RWPE2 (cell line): ENCODE measurements around the gene DSCAM.
A peak's percentile ranks its signal among the peaks of the same experiment; 100 is the strongest.

Experiments used
- ATAC-seq: fragments of 200-7000 bp; cut with Tn5 transposase; 3 replicates; pipeline ENCODE4 v1.9.1; 2021; ENCODE audit warnings: low read depth
- DNase-seq: peaks from one replicate; pipeline ENCODE4 v3.0.0-alpha.2; 2020; ENCODE audit warnings: low spot score
- H3K27ac ChIP-seq: fragments of 450-650 bp; 2 replicates; pipeline ENCODE4 v1.5.1; 2017; ENCODE audit warnings: mild to moderate bottlenecking; ENCODE audit not compliant: poor library complexity, severe bottlenecking
- H3K27me3 ChIP-seq: fragments of 250-450 bp; sonication (Bioruptor Pico); 2 replicates; pipeline ENCODE4 v1.5.1; 2021; ENCODE audit warnings: mild to moderate bottlenecking, moderate library complexity; ENCODE audit not compliant: insufficient read depth, poor library complexity, severe bottlenecking
- H3K36me3 ChIP-seq: fragments of 250-450 bp; sonication (Bioruptor Pico); 2 replicates; pipeline ENCODE4 v1.5.1; 2020; ENCODE audit warnings: low read depth, mild to moderate bottlenecking, moderate library complexity
- H3K4me1 ChIP-seq: fragments of 250-450 bp; sonication (Bioruptor Pico); 2 replicates; pipeline ENCODE4 v1.5.1; 2021; ENCODE audit warnings: mild to moderate bottlenecking, moderate library complexity; ENCODE audit not compliant: insufficient read depth, poor library complexity, severe bottlenecking
- H3K4me3 ChIP-seq: fragments of 250-450 bp; sonication (Bioruptor Pico); 2 replicates; pipeline ENCODE4 v1.5.1; 2021; ENCODE audit warnings: mild to moderate bottlenecking, moderate library complexity; ENCODE audit not compliant: severe bottlenecking
- H3K9me3 ChIP-seq: fragments of 250-450 bp; sonication (Bioruptor Pico); 2 replicates; pipeline ENCODE4 v1.5.1; 2021; ENCODE audit warnings: mild to moderate bottlenecking, moderate library complexity; ENCODE audit not compliant: severe bottlenecking
- TF ChIP-seq, protein P1 (sequence below): fragments of 450-650 bp; IDR thresholded peaks from one replicate; pipeline ENCODE4 v1.5.1; 2017; ENCODE audit warnings: mild to moderate bottlenecking, moderate library complexity; ENCODE audit not compliant: poor library complexity, severe bottlenecking

The DSCAM gene

DNA sequence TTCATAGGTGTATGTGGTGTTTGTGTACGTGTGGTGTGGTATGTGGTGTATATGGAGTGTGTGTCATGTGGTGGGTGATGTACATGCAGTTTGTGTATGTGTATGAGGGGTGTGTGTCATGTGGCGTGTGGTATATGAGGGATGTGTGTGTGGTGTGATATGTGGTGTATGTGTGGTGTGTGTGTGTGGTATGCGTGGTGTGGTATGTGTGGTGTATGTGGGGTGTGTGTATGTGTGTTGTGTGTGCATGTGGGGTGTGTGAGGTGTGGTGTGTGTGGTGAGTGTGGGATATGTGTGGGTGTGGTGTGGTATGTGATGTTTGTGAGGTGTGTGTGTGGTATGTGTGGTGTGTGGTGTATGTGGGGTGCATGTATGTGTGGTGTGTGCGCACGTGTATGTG lies 707.3 kb downstream of the DSCAM start:
- Histone ChIP-seq H3K4me1 (no peaks in the 10 kb centered on the region), H3K27me3 (no peaks in the 10 kb centered on the region), H3K36me3 (no peaks in the 10 kb centered on the region), H3K27ac (no peak overlapping the region), H3K9me3 (no peaks in the 10 kb centered on the region), H3K4me3 (no peak overlapping the region)
- DNase-seq (no peak), ATAC-seq (no peak)
- TF ChIP-seq, protein P1, sequence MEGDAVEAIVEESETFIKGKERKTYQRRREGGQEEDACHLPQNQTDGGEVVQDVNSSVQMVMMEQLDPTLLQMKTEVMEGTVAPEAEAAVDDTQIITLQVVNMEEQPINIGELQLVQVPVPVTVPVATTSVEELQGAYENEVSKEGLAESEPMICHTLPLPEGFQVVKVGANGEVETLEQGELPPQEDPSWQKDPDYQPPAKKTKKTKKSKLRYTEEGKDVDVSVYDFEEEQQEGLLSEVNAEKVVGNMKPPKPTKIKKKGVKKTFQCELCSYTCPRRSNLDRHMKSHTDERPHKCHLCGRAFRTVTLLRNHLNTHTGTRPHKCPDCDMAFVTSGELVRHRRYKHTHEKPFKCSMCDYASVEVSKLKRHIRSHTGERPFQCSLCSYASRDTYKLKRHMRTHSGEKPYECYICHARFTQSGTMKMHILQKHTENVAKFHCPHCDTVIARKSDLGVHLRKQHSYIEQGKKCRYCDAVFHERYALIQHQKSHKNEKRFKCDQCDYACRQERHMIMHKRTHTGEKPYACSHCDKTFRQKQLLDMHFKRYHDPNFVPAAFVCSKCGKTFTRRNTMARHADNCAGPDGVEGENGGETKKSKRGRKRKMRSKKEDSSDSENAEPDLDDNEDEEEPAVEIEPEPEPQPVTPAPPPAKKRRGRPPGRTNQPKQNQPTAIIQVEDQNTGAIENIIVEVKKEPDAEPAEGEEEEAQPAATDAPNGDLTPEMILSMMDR: no peak

DNA sequence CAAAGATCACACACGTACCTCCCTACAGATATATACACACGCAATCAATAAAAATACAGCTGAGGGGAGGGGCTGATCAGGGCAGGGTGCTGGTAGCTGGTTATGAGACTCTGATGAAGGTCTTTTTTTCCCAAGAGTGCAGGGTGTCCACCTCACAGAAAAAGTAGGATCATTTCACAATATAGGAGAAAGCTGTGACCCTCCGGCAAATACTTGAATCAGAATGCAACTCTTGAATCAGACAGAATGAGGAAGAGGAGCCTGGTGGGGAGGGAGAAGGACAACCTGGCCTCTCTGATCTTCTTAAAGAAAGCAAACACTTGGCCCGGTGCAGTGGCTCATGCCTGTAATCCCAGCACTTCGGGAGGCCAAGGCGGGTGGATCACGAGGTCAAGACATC lies 710.4 kb downstream of the DSCAM start:
- no peak overlapping the region for H3K27ac ChIP-seq
- H3K27me3 ChIP-seq: no peaks in the 10 kb centered on the region
- ATAC-seq: no peak
- no peak overlapping the region for H3K4me3 ChIP-seq
- TF ChIP-seq, protein P1: no peak
- no peak for DNase-seq
- no peaks in the 10 kb centered on the region for H3K36me3 ChIP-seq
- H3K4me1 ChIP-seq: no peaks in the 10 kb centered on the region
- H3K9me3 ChIP-seq: no peaks in the 10 kb centered on the region

DNA sequence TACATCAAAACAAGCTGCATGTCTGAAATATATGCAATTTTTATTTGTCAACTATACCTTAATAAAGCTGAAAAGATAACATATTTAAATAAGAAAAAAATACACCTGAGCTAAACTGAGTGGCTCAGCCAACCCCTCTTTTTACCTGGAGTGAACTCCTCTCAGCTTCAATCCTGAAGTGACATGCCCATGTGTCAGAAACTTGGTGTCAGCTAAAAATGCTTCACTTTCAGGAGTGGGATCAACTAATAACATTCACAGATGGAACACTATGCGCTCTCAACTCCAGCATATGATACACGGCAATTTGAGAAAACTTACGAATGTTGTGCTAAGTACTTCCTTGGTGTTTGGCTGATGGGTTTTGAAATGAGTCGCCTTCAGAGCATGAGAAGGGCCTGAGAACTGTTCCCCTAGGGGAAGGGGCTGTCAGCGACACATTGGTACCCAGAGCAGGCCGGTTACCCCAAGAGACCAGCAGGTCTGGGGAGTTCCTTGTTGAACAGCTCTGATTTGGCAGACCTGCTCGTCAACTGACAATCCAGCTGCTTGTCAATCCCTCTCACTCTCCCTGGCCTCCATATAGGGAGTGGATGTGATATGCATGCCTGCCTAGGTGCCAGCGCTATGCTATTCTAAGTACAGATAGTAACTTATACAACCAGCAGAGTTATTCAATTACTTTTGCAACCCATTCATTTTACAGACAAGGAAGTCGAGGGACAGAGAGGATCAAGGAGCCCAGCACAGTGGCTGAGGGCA lies 712.0 kb downstream of the DSCAM start:
- ATAC-seq (no peak), DNase-seq (no peak)
- H3K27me3 ChIP-seq: no peaks in the 10 kb centered on the region
- H3K27ac ChIP-seq: no peak overlapping the region
- H3K4me3 ChIP-seq: no peak overlapping the region
- no peaks in the 10 kb centered on the region for H3K36me3 ChIP-seq
- TF ChIP-seq, protein P1: no peak
- H3K9me3 ChIP-seq: no peaks in the 10 kb centered on the region
- H3K4me1 ChIP-seq: no peaks in the 10 kb centered on the region

DNA sequence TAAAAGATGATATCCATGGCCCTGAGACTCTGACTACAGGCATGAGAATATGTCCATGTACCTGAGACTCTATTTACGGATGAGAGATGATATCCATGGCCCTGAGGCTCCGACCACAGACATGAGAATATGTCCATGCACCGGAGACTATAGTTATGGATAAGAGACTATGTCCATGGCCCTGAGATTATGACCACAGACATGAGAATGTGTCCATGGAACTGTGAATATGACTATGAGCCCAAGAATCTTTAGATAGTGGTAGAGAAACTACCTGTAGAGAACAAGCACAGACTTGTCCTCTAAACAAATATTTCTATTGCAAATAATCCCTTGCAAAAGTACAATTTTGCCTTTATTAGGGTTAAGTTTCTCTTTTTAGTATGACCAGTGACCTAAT lies 716.5 kb downstream of the DSCAM start:
- Histone ChIP-seq H3K9me3 (no peaks in the 10 kb centered on the region), H3K4me3 (no peak overlapping the region), H3K36me3 (no peaks in the 10 kb centered on the region), H3K27me3 (no peaks in the 10 kb centered on the region), H3K27ac (no peak overlapping the region), H3K4me1 (no peaks in the 10 kb centered on the region)
- DNase-seq (no peak), ATAC-seq (0 out of 3 replicates have a peak, but pooled peaks have one; percentile 31)
- TF ChIP-seq, protein P1: no peak

DNA sequence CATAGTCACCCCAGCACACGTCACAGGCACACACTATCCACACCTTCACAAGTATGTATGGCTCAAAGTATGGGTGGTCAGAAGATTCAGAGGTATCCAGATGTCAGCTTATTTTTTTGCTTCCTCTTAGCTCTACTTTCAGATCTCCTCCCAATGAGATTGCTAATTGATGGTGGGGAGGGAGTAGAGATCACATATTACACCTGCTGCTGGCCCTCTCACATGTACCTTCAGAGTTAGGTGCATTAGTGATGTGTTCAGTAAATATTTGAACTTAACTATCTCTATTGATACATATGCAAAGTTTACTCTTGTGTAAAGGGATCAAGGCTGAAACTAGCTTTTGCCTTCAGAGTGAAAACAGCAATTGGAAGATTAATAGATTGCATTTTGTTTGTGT lies 717.1 kb downstream of the DSCAM start:
- TF ChIP-seq, protein P1: no peak
- Histone ChIP-seq H3K9me3 (no peaks in the 10 kb centered on the region), H3K36me3 (no peaks in the 10 kb centered on the region), H3K4me1 (no peaks in the 10 kb centered on the region), H3K27me3 (no peaks in the 10 kb centered on the region), H3K27ac (no peak overlapping the region), H3K4me3 (no peak overlapping the region)
- no peak for ATAC-seq
- no peak for DNase-seq
